SK-N-DZ (cell line): ENCODE results near the gene BTBD8.

Experiments
- DNase-seq: peaks from one replicate; pipeline ENCODE4 v3.0.0-alpha.2; 2015; ENCODE audit warnings: low spot score

Gene BTBD8

GRCh38 chr1:92091625-92092024, 11.5 kb downstream of the BTBD8 start:
- no peak for DNase-seq

- peak; percentile 27 for DNase-seq
Measured at GRCh38 chr1:92094090-92094489, 13.9 kb downstream of the BTBD8 start.

- no peak for DNase-seq
Measured at GRCh38 chr1:92094595-92094994, 14.4 kb downstream of the BTBD8 start.

- DNase-seq = no peak
Measured at GRCh38 chr1:92095874-92096273, 15.7 kb downstream of the BTBD8 start.

GRCh38 chr1:92096317-92096716, 16.2 kb downstream of the BTBD8 start:
- DNase-seq = no peak

GRCh38 chr1:92105546-92106081, 25.5 kb downstream of the BTBD8 start:
- DNase-seq = no peak

GRCh38 chr1:92108631-92109030, 28.5 kb downstream of the BTBD8 start:
- DNase-seq = no peak

GRCh38 chr1:92117526-92117925, 37.4 kb downstream of the BTBD8 start:
- no peak for DNase-seq

- DNase-seq = no peak
Measured at GRCh38 chr1:92118826-92119225, 38.7 kb downstream of the BTBD8 start.

- DNase-seq = no peak
Measured at GRCh38 chr1:92123868-92124267, 43.7 kb downstream of the BTBD8 start.

- no peak for DNase-seq
Measured at GRCh38 chr1:92125204-92125603, 45.1 kb downstream of the BTBD8 start.

GRCh38 chr1:92126088-92126487, 45.9 kb downstream of the BTBD8 start:
- DNase-seq = no peak

GRCh38 chr1:92134331-92134730, 54.2 kb downstream of the BTBD8 start:
- no peak for DNase-seq

GRCh38 chr1:92136341-92136740, 56.2 kb downstream of the BTBD8 start:
- no peak for DNase-seq

GRCh38 chr1:92154934-92155333, 74.8 kb downstream of the BTBD8 start:
- no peak for DNase-seq

GRCh38 chr1:92159593-92159992, 79.4 kb downstream of the BTBD8 start:
- DNase-seq = no peak

GRCh38 chr1:92165389-92165788, 85.2 kb downstream of the BTBD8 start:
- no peak for DNase-seq

GRCh38 chr1:92167151-92167550, 87.0 kb downstream of the BTBD8 start:
- no peak for DNase-seq

- DNase-seq = peak; percentile 28
Measured at GRCh38 chr1:92168657-92169056, 88.5 kb downstream of the BTBD8 start.

GRCh38 chr1:92169214-92170005, 89.3 kb downstream of the BTBD8 start:
- no peak for DNase-seq

GRCh38 chr1:92184632-92185031, 104.5 kb downstream of the BTBD8 start:
- no peak for DNase-seq

- no peak for DNase-seq
Measured at GRCh38 chr1:92186081-92186480, 105.9 kb downstream of the BTBD8 start.

- no peak for DNase-seq
Measured at GRCh38 chr1:92188436-92189255, 108.5 kb downstream of the BTBD8 start.
